Heart left ventricle (tissue), 11 donors: ENCODE measurements around the gene LYPD4. TPM values are rescaled to one million over a fixed set of nuclear protein-coding genes. Genes with fewer than 3 reads are reported as not detected.

ENCODE experiments used
- microRNA-seq, 4 donors: library from miRNA; unstranded; fragments of <30 nt; microRNA quantifications; one replicate each; pipeline versions ENCODE4 to v1.2.0, GENCODE V29; 2017 to 2020
- polyA plus RNA-seq, 2 donors: library from polyadenylated mRNA; stranded (reverse); fragments of 200-250 nt; gene quantifications; one replicate each; pipeline ENCODE4 v1.2.3, GENCODE V29; 2013
- total RNA-seq, 9 donors: library from RNA; depleted of rRNA in 2 of 9; stranded (reverse); fragments of >200 nt in 2 of 9; fragmentation: NEBNext Ultra II Directional in 3 of 9; extraction: Animal tissue kit (Norgen Biotek cat#: 25700) in 3 of 9; gene quantifications; one replicate each; pipeline versions ENCODE4 v1.1.0 to v1.2.4, GENCODE V29; 2016 to 2023
- donor health status: ischemic (EF 13 %, LVEDD 7.1; RV severe dilation, severe dysfunction).
- donor health status: healthy with polysubstance abuse.
- donor health status: DM: no; HTN: yes; CAD: no.
- donor health status: DM: no; HTN: no; CAD: no.
- donor health status: ischemic (EF 25% LVEDD 5.7; RV mildly dilated, moderate dysfunction).
- donor health status: healthy.
- donor health status: DM: yes; HTN: yes; CAD: no.
- donor health status: PGD.
- donor health status: nonischemic (EF 23%, LVEDD 6.1; RV moderate dilation, normal function).

The LYPD4 gene
- total and polyA plus RNA-seq, 11 donors: not detected

Small RNAs within 50 kb of the gene (microRNA-seq; reads per million reads assigned to microRNA genes)
- 0 reads per million in 4 donors for gene MIR6797

Other genes starting within 250 kb of the LYPD4 start
- 1 to 10 TPM in 1 of 9 donors, under 1 TPM in 6, not detected in 2; 0.29 to 1.5 (median 0.35) TPM for gene CEACAM4, start 217.6 kb downstream of the LYPD4 start, total RNA-seq
- gene CEACAM4, start 217.6 kb downstream of the LYPD4 start, polyA plus RNA-seq: under 1 TPM; 0.46 to 0.49 TPM
- under 1 TPM in 1 of 9 donors, not detected in 8; 0.26 TPM for gene CEACAM7, start 156.4 kb downstream of the LYPD4 start, total RNA-seq
- under 1 TPM in 1 of 2 donors, not detected in 1; 0.12 TPM for gene CEACAM7, start 156.4 kb downstream of the LYPD4 start, polyA plus RNA-seq
- gene CEACAM5, start 136.1 kb downstream of the LYPD4 start, total RNA-seq: under 1 TPM in 1 of 9 donors, not detected in 8; 0.75 TPM
- gene CEACAM5, start 136.1 kb downstream of the LYPD4 start, polyA plus RNA-seq: under 1 TPM in 1 of 2 donors, not detected in 1; 0.22 TPM
- gene CEACAM6, start 89.2 kb downstream of the LYPD4 start, total RNA-seq: under 1 TPM in 2 of 9 donors, not detected in 7; 0.12 to 0.53 TPM
- under 1 TPM in 1 of 2 donors, not detected in 1; 0.08 TPM for gene CEACAM6, start 89.2 kb downstream of the LYPD4 start, polyA plus RNA-seq
- 1 to 10 TPM in 2 of 9 donors, not detected in 7; 1.6 to 2.0 TPM for gene CEACAM3, start 48.1 kb downstream of the LYPD4 start, total RNA-seq
- under 1 TPM in 1 of 2 donors, not detected in 1; 0.07 TPM for gene CEACAM3, start 48.1 kb downstream of the LYPD4 start, polyA plus RNA-seq
- not detected for gene DMRTC2, start 359 bp upstream of the LYPD4 start, total RNA-seq
- gene DMRTC2, start 359 bp upstream of the LYPD4 start, polyA plus RNA-seq: not detected
- gene RPS19, start 15.6 kb upstream of the LYPD4 start, total RNA-seq: 1,000 to 10,000 TPM in 1 of 9 donors, 100 to 1,000 TPM in 8; 161 to 1,072 (median 585) TPM
- 1,000 to 10,000 TPM in 1 of 2 donors, 100 to 1,000 TPM in 1; 840 to 1,676 TPM for gene RPS19, start 15.6 kb upstream of the LYPD4 start, polyA plus RNA-seq
- under 1 TPM in 3 of 9 donors, not detected in 6; 0.37 to 0.88 (median 0.45) TPM for gene CD79A, start 32.6 kb upstream of the LYPD4 start, total RNA-seq
- under 1 TPM in 1 of 2 donors, not detected in 1; 0.51 TPM for gene CD79A, start 32.6 kb upstream of the LYPD4 start, polyA plus RNA-seq
- 10 to 100 TPM; 22.8 to 89.2 (median 27.2) TPM for gene ARHGEF1, start 38.5 kb upstream of the LYPD4 start, total RNA-seq
- 10 to 100 TPM; 32.1 to 44.1 TPM for gene ARHGEF1, start 38.5 kb upstream of the LYPD4 start, polyA plus RNA-seq
- gene ERFL, start 83.8 kb upstream of the LYPD4 start, total RNA-seq: under 1 TPM in 1 of 9 donors, not detected in 8; 0.13 TPM
- not detected for gene ERFL, start 83.8 kb upstream of the LYPD4 start, polyA plus RNA-seq
- 100 to 1,000 TPM in 3 of 9 donors, 10 to 100 TPM in 6; 43.2 to 128 (median 67.2) TPM for gene RABAC1, start 114.6 kb upstream of the LYPD4 start, total RNA-seq
- 100 to 1,000 TPM in 1 of 2 donors, 10 to 100 TPM in 1; 97.2 to 217 TPM for gene RABAC1, start 114.6 kb upstream of the LYPD4 start, polyA plus RNA-seq
- 100 to 1,000 TPM; 165 to 414 (median 231) TPM for gene ATP1A3, start 149.5 kb upstream of the LYPD4 start, total RNA-seq
- 100 to 1,000 TPM in 1 of 2 donors, 10 to 100 TPM in 1; 48.3 to 117 TPM for gene ATP1A3, start 149.5 kb upstream of the LYPD4 start, polyA plus RNA-seq
- 1 to 10 TPM; 1.4 to 9.0 (median 3.6) TPM for gene GRIK5, start 225.5 kb upstream of the LYPD4 start, total RNA-seq
- gene GRIK5, start 225.5 kb upstream of the LYPD4 start, polyA plus RNA-seq: under 1 TPM; 0.28 to 0.72 TPM
- 10 to 100 TPM in 3 of 9 donors, 1 to 10 TPM in 6; 6.3 to 17.7 (median 8.8) TPM for gene ZNF574, start 231.5 kb upstream of the LYPD4 start, total RNA-seq
- 1 to 10 TPM; 5.1 to 6.9 TPM for gene ZNF574, start 231.5 kb upstream of the LYPD4 start, polyA plus RNA-seq